Measurements from ENCODE around the gene NOXRED1. TPM values are rescaled to one million over a fixed set of nuclear protein-coding genes. Genes with fewer than 3 reads are reported as not detected.

NOXRED1 gene
- total RNA-seq, 1 experiment from 2014 or later, result 1.2 TPM

DNA sequence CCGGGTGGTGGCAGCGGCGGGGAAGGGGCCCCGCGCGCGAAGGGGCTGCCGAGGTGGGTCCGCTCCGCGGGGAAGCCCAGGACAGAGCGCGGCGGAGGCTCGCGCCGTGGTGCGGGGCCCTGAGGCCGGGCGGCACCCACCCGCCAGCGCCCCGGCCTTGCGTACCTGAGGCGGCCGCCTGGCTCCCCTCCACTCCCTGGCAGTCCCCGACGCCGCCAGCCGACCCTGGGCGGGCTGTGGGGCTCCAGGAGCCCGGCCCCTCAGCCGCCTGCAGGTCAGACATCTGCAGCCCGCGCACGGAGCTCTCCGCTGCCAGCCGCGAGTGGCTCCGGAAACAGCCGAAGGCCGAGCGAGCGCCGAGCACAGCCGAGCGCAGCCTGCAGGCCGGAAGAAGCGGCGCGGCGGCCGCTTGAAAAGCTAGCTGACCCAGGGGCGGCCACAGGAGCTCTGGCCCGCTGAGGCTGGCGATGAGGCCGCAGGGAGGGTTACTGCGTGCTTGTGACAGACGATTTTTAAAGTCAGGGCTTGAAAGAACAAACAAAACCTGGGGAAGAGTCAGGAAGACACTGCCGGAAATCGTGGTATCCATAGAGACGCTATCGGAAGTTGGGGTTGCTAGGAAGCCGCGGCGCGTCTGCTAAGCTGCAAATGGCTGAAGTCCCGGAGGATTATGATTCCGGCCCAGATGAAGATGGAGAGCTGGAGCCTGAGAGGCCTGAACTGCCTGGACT, 46.4 kb downstream of the NOXRED1 start, which contains the start of the genes SAMD15 and TMED8:
TSS of gene SAMD15 (plus strand) at position 609 of the 731 bp plus-strand sequence. CDS start at position 649, 40 bp downstream.
TSS of gene TMED8 (minus strand) at position 324 of the 731 bp plus-strand sequence. CDS start at position 283, 41 bp downstream.
- intact Hi-C loops (cut with micrococcal nuclease; ENCODE audit: unreplicated experiment), result no loop called here
- Mint-ChIP-seq H3K4me3 (ENCODE audit: low read depth, unreplicated experiment) (no peak within 1 kb of the TSS), H3K27ac (ENCODE audit: unreplicated experiment) (peak within 1 kb of the TSS; percentile 24), H3K27me3 (ENCODE audit: unreplicated experiment) (peaks cover 10% of the 10 kb centered on the region), H3K4me1 (ENCODE audit: low read depth, unreplicated experiment) (peaks cover 13% of the 10 kb centered on the region), H3K36me3 (ENCODE audit: insufficient read depth, unreplicated experiment) (peaks cover 10% of the 10 kb centered on the region), H3K9me3 (ENCODE audit: low read depth, unreplicated experiment) (no peaks in the 10 kb centered on the region)
- TF ChIP-seq, protein P1, sequence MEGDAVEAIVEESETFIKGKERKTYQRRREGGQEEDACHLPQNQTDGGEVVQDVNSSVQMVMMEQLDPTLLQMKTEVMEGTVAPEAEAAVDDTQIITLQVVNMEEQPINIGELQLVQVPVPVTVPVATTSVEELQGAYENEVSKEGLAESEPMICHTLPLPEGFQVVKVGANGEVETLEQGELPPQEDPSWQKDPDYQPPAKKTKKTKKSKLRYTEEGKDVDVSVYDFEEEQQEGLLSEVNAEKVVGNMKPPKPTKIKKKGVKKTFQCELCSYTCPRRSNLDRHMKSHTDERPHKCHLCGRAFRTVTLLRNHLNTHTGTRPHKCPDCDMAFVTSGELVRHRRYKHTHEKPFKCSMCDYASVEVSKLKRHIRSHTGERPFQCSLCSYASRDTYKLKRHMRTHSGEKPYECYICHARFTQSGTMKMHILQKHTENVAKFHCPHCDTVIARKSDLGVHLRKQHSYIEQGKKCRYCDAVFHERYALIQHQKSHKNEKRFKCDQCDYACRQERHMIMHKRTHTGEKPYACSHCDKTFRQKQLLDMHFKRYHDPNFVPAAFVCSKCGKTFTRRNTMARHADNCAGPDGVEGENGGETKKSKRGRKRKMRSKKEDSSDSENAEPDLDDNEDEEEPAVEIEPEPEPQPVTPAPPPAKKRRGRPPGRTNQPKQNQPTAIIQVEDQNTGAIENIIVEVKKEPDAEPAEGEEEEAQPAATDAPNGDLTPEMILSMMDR (IDR thresholded peaks at IDR 0.05; ENCODE audit: unreplicated experiment), result no peak
- BruUV-seq (replicated peaks), result no TSS peak
- DNase-seq, result peak; percentile 83
- CTCF ChIA-PET, result interaction anchor here (0.5 to 1.8 kb wide), 6 partner anchors 16 to 860 kb away, joined by 3 to 8 read pairs (median 3); partner anchors contain the start of gene GSTZ1

DNA sequence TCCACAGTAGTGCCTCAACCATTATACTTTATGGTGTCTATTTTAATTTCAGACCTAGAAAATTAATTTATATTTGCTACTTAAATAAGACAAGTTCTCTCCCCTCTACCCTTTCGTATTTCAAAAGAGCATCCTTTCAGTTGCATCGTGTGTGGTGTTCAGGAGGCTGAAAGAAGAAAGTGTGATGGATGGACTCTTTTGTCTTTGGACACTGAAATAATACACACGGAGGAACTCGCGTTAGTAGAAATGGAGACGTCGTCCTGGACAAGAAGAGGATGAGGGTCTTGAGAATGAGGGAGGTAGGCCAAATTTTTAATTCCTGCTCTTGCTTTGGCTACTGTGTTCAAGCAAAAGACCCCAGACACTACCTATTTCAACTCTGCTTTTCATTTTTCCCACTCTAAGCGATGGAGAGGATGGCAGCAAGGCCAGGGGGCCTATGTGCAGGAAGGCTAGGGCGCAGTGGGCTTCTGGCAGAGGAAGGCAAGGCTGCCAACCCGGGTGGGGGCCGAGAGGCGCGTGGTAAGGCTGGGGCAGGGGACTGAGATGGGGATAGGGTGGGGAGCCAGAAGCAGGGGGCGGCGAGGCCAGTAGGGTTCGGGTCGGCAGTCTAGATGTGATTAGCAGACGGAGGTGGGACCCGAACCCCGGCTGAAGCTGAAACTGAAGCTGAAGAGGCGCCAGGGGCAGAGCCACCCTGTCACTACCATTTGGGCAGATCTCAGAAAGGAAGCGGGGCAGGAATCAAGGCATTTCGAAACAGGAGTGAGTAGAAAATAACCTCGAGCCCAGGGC, 47.2 kb downstream of the NOXRED1 start:
- peak; percentile 23 for DNase-seq
- Mint-ChIP-seq H3K36me3 (ENCODE audit: insufficient read depth, unreplicated experiment) (peaks cover 10% of the 10 kb centered on the region), H3K27ac (ENCODE audit: unreplicated experiment) (peak overlapping the region; percentile 24), H3K27me3 (ENCODE audit: unreplicated experiment) (peaks cover 6% of the 10 kb centered on the region), H3K4me3 (ENCODE audit: low read depth, unreplicated experiment) (no peak overlapping the region), H3K9me3 (ENCODE audit: low read depth, unreplicated experiment) (no peaks in the 10 kb centered on the region), H3K4me1 (ENCODE audit: low read depth, unreplicated experiment) (peaks cover 13% of the 10 kb centered on the region)
- TF ChIP-seq, protein P1 (IDR thresholded peaks at IDR 0.05; ENCODE audit: unreplicated experiment), result no peak
- CTCF ChIA-PET, result interaction anchor here (0.5 to 1.8 kb wide), 5 partner anchors 15 to 225 kb away, joined by 3 to 8 read pairs (median 3); partner anchors contain the start of gene GSTZ1
- no TSS peak for BruUV-seq (replicated peaks)
- intact Hi-C loops (cut with micrococcal nuclease; ENCODE audit: unreplicated experiment), result no loop called here

GRCh38 chr14:77375164-77375950, 48.0 kb downstream of the NOXRED1 start:
- no peaks in the 10 kb centered on the region for H3K27me3 Mint-ChIP-seq (ENCODE audit: unreplicated experiment)
- intact Hi-C loops (cut with micrococcal nuclease; ENCODE audit: unreplicated experiment), result no loop called here
- TF ChIP-seq, protein P1 (IDR thresholded peaks at IDR 0.05; ENCODE audit: unreplicated experiment), result no peak
- peaks cover 10% of the 10 kb centered on the region for H3K36me3 Mint-ChIP-seq (ENCODE audit: insufficient read depth, unreplicated experiment)
- H3K4me3 Mint-ChIP-seq (ENCODE audit: low read depth, unreplicated experiment), result no peak overlapping the region
- peaks cover 13% of the 10 kb centered on the region for H3K4me1 Mint-ChIP-seq (ENCODE audit: low read depth, unreplicated experiment)
- CTCF ChIA-PET, result no interaction called here
- no peak for DNase-seq
- peak overlapping the region; percentile 24 for H3K27ac Mint-ChIP-seq (ENCODE audit: unreplicated experiment)
- H3K9me3 Mint-ChIP-seq (ENCODE audit: low read depth, unreplicated experiment), result no peaks in the 10 kb centered on the region
- BruUV-seq (replicated peaks), result TSS peak; percentile 45

- intact Hi-C loops (cut with micrococcal nuclease; ENCODE audit: unreplicated experiment), result no loop called here
- TF ChIP-seq, protein P1 (IDR thresholded peaks at IDR 0.05; ENCODE audit: unreplicated experiment), result no peak
- no peaks in the 10 kb centered on the region for H3K9me3 Mint-ChIP-seq (ENCODE audit: low read depth, unreplicated experiment)
- H3K4me1 Mint-ChIP-seq (ENCODE audit: low read depth, unreplicated experiment), result peaks cover 13% of the 10 kb centered on the region
- H3K36me3 Mint-ChIP-seq (ENCODE audit: insufficient read depth, unreplicated experiment), result peaks cover 10% of the 10 kb centered on the region
- CTCF ChIA-PET, result no interaction called here
- no peak overlapping the region for H3K27ac Mint-ChIP-seq (ENCODE audit: unreplicated experiment)
- H3K27me3 Mint-ChIP-seq (ENCODE audit: unreplicated experiment), result no peaks in the 10 kb centered on the region
- DNase-seq, result no peak
- no TSS peak for BruUV-seq (replicated peaks)
- H3K4me3 Mint-ChIP-seq (ENCODE audit: low read depth, unreplicated experiment), result no peak overlapping the region
These were observed 51.0 kb downstream of the NOXRED1 start for GRCh38 chr14:77372304-77372841.

Data from Calu3 (cell line).